ENCODE data around the gene NDRG2. TPM values are rescaled to one million over a fixed set of nuclear protein-coding genes. Genes with fewer than 3 reads are reported as not detected.
"Not testable (repeated sequence)": the region's sequence is repeated elsewhere in the genome, so short reads cannot be mapped to it uniquely, and the experiment has no call there.

NDRG2 gene
- total RNA-seq, 2 donors from 2014 or later, result 212 to 215 TPM

DNA sequence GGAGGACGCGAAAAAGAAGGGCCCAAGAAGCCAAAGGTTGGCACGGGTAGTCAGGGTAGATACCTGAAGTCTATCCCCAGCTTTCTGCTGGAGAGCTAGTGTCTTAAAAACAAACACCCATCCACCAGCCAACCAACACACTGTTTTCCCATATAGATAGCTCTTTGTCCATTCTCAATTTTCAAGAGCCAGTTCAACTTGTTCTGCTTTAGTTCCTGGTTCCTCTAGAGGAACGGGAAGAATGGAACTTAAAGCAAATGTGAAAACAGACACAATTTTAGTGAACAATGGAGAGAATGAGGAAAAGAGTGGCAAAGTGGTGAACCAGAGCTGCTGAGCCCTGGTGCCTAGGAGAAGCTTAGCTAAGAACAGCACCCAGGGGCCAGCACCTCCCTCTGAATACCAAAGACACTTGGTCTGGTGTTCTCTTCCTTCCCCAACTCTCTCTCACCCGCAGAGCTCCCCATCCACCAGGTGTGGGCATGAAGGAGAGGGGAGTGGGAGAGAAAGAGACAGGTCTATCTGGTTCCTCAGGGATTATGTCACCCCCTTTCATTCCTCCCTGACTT, 3.8 kb downstream of the NDRG2 start:
- intact Hi-C loops (cut with DNase I), result no loop called here

DNA sequence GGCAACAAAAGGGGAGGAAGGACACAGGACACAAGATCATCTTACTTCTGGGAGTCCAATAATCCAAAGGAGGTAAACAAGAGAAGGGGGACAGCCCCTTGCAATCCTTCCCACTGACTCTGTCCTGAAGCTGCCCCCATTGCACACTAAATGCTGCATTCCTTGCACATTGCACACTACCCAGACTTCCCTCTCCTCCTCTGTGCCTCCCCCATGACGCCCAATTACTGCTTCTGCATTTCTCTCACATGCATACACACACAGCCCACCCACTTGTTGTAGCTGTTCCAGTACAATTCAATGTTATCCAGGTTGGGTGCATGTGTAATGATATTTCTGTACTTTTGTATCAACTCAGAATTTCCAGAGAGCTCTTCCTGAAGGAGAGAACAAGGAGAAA, 5.5 kb downstream of the NDRG2 start:
- no peak for ATAC-seq
- intact Hi-C loops (cut with DNase I), result loop anchor here (5.0 kb wide), 1 partner anchor 73 kb away; no protein-coding TSS in a partner anchor
- no peak for DNase-seq

More for the DNA sequence above, 3.8 kb downstream of the NDRG2 start:
- ATAC-seq (no peak), DNase-seq (no peak)

DNA sequence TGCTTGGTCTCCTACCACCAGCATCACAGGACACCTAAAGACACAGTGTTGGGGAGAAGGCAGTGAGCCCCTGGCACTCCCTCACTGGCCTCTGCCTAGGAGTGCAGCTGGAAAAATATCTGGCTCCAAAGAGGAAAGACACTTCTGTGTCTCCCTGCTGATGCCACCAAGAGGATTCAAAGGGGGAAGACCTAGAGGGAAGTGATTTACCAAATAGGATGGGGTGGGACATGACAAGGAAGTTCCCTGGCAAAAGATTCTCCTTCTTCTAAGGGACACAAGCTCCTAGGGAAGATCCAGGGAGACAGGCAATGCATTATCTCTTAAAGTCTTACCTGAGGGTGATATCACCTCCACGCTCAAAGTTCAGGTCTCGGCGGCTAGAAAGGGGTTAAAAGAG, 6.1 kb downstream of the NDRG2 start:
- ATAC-seq (no peak), DNase-seq (no peak)
- intact Hi-C loops (cut with DNase I), result loop anchor here (5.0 kb wide), 1 partner anchor 74 kb away; no protein-coding TSS in a partner anchor

DNA sequence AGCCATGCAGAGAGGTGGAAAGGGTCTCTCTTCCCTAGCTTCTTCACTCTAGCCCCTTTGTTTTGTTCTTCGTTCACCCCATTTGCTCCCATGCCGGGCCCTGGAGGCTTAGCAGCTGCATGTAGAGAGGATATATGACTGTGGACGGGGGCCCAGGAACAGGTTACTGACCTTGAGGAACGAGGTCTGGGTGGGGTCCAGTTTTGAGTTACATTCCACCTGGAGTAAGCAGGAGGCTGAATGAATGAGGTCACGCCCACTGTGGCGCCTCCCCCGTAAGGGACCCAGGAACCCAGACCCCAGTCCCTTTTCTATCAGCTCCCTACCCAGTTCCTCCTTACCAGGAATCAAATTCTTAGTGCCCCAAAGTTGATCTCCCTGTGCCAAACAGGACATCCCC, 6.6 kb downstream of the NDRG2 start:
- intact Hi-C loops (cut with DNase I), result loop anchor here (5.0 kb wide), 1 partner anchor 74 kb away; no protein-coding TSS in a partner anchor
- ATAC-seq, result no peak
- no peak for DNase-seq

DNA sequence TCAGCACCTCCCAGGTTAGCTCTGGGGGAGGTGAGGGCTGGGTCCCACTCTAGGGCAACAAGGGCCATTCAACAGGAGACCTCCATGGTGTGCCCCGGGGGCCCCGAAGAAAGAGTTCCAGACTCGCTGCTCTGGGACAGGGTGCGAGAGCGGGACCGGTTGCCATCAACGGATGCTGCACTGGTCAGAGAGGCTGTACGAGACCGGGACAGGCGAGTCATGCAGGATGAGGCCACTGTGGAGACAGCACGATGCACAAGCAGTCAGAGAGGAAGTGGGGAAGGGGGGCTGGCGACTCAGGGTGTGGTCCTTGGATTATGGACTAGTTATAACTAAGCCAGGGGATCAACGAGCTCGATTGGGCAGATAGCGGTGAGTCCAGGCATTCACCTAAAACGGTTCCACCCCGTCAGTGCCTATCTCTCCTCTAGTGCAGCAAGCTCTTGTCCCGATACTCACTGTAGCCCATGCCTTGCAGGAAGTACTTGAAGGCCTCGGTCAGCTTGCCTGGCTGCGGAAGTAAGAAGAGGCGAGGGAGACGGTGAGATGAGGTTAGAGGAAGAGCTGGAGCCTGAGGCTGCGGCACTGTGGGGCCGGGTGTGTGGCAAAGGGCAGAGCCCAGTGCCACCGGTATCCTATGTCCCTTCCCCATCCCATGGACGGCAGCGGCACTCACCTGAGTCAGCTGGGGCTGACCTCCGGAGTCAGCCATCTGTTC, 7.2 kb downstream of the NDRG2 start:
- ATAC-seq, result no peak
- intact Hi-C loops (cut with DNase I), result loop anchor here (5.0 kb wide), 1 partner anchor 75 kb away; no protein-coding TSS in a partner anchor
- no peak for DNase-seq

DNA sequence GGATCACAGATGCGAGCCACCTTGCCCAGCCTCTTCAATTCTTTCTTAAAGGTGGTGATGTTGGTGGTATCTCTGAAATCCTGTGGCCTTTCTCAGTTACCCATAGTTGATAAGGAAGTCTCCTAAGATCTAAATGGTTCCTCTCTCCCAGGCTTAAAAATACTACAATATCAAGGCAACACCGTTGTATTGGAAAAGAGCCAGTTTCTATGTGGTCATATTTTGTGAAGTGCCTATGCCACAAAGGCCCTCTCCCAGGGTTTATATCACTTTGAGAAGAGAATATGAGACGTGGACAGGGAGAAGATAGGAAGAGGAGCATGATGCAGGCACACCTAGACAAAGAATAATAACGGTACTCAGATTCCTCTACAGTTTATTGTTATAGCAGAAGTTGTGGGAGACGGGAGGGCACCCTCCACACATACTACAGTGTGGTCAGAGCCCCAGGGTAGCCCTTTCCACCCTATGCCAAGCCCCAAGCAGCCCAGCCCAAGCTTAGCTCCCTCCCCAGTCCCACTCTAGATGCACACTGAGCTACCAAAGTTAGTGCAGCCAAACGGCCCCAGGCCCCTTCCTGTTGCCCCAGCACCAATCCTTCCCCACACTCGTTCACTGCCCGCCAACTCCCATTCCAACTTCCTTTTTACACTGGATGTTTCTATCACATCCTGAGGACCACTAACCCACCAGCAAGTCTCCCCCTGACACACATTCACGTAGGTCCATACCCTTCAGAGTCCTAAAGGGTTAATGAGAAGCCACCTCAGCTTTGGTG, 8.3 kb downstream of the NDRG2 start:
- ATAC-seq (no peak), DNase-seq (no peak)
- intact Hi-C loops (cut with DNase I), result loop anchor here (5.0 kb wide), 1 partner anchor 76 kb away; no protein-coding TSS in a partner anchor

- peak in 1 of 2 donors; percentile 34 for ATAC-seq
- intact Hi-C loops (cut with DNase I), result loop anchor here (2.0 to 5.0 kb wide), 2 partner anchors 25 to 77 kb away; no protein-coding TSS in a partner anchor
- DNase-seq, result no peak
Observed at GRCh38 chr14:21015312-21015711, 9.5 kb downstream of the NDRG2 start.

- ATAC-seq, result peak; percentile 78 to 87
- DNase-seq, result peak; percentile 81
- intact Hi-C loops (cut with DNase I), result loop anchor here (1.0 to 5.0 kb wide), 4 partner anchors 25 to 93 kb away; no protein-coding TSS in a partner anchor
Observed at GRCh38 chr14:21014761-21015190, 10.1 kb downstream of the NDRG2 start.

GRCh38 chr14:21011136-21011535, 13.7 kb downstream of the NDRG2 start:
- no peak for DNase-seq
- ATAC-seq, result no peak
- intact Hi-C loops (cut with DNase I), result loop anchor here in 1 of 2 donors (5.0 kb wide), 1 partner anchor 96 kb away; no protein-coding TSS in a partner anchor

DNA sequence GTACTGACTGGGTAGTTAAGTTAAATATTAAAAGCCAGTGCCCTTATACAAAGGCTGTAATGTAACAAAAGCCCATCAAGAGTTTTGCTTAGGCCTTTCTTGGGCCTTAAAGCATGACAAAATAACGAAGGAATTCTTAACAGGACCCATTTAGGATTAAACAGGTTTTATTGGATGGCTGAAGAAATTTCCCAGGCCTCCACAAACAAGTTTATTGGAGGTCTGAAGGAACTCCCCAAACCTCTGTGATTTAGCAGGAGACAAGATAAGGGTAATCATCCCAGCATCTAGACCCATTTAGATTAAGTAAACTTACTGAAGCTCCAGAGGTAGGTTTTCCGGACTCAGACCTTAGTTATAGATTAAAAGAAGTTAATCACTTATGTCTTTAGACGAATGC, 15.1 kb downstream of the NDRG2 start:
- intact Hi-C loops (cut with DNase I), result loop anchor here in 1 of 2 donors (5.0 kb wide), 1 partner anchor 98 kb away; no protein-coding TSS in a partner anchor
- not testable (repeated sequence) for ATAC-seq, DNase-seq

GRCh38 chr14:21003788-21004346, 21.0 kb downstream of the NDRG2 start:
- intact Hi-C loops (cut with DNase I), result no loop called here
- DNase-seq (no peak), ATAC-seq (peak; percentile 64 to 66)

DNA sequence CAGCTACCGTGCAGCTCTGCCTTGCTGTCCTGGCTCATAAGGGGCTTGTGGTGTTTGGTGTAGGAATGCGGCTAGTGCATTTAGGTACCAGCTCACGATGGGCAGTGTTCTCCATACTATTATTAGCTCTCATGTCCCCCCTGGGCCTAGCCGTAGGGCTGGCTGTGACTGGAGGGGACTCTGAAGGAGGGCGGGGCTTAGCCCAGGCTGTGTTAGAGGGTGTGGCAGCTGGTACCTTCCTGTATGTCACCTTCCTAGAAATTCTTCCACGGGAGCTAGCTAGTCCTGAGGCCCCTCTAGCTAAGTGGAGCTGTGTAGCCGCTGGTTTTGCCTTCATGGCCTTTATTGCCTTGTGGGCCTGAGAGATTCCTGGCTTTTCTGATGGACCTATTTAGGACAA, 23.6 kb downstream of the NDRG2 start:
- DNase-seq (no peak), ATAC-seq (no peak)
- intact Hi-C loops (cut with DNase I), result no loop called here

DNA sequence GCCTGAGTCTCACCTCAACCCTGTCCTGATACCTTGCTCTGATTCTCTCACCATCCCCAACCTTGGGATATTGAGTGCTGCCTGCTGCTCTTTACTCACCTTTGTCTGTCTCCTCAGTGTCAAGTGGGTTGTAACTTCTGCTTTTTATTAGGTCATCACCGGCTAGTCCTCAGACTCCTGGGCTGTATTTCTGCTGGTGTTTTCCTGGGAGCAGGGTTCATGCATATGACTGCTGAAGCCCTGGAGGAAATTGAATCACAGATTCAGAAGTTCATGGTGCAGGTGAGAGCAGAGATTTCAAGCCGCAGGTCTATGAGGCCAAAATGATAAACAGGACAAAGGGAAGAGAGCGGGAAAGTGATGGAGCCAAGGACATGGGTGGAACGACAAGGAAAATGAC, 25.3 kb downstream of the NDRG2 start:
- ATAC-seq, result no peak
- intact Hi-C loops (cut with DNase I), result no loop called here
- DNase-seq, result no peak

GRCh38 chr14:20998674-20999366, 26.0 kb downstream of the NDRG2 start, which contains the start of gene SLC39A2:
Gene SLC39A2 (plus strand): TSS chr14:20999293. CDS start chr14:20999447, 154 bp downstream.
- ATAC-seq (peak; percentile 85 to 90), DNase-seq (peak; percentile 70)
- intact Hi-C loops (cut with DNase I), result no loop called here

- intact Hi-C loops (cut with DNase I), result no loop called here
- no peak for DNase-seq
- no peak for ATAC-seq
Observed at GRCh38 chr14:20998139-20998538, 26.7 kb downstream of the NDRG2 start.

DNA sequence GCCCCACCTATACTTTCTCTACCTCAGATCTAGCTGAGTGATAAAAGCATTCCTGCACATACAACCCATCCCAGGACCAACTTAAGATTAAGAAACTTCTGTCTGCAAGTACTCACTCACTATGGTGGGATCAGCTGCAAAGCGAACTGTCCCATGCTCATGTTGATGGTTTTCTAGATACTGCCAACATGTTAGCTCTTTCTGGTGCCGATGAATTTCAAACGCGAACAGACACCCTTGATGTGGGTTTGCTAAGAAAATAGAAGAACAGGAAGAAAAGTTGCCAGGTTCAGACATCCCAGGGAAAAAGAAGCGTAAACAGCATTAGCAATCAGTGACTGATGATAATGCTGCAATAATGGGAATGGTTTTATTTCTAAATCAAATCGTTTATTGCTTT, 27.3 kb downstream of the NDRG2 start:
- intact Hi-C loops (cut with DNase I), result no loop called here
- DNase-seq, result no peak
- no peak for ATAC-seq

GRCh38 chr14:20997115-20997514, 27.7 kb downstream of the NDRG2 start:
- intact Hi-C loops (cut with DNase I), result no loop called here
- DNase-seq (no peak), ATAC-seq (no peak)

DNA sequence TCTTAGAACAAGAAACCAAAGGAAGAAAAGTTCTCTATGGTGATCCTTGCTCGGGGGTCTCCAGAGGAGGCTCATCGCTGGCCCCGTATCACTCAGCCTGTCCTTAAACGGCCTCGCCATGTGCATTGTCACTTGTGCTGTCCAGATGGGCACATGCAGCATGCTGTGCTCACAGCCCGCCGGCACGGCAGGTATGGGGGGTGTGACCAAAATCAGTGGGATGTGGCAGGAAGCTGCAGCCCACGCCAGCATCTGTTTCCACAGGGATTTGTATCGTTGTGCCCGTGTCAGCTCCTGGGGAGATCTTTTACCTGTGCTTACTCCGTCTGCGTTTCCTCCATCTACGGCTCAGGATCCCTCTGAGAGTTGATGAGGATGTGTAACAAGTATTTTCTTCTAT, 28.3 kb downstream of the NDRG2 start:
- DNase-seq (no peak), ATAC-seq (no peak)
- intact Hi-C loops (cut with DNase I), result no loop called here
